ENCODE results near the gene CDC42BPA.
"Not testable (repeated sequence)": the region's sequence is repeated elsewhere in the genome, so short reads cannot be mapped to it uniquely, and the experiment has no call there.

The CDC42BPA gene

DNA sequence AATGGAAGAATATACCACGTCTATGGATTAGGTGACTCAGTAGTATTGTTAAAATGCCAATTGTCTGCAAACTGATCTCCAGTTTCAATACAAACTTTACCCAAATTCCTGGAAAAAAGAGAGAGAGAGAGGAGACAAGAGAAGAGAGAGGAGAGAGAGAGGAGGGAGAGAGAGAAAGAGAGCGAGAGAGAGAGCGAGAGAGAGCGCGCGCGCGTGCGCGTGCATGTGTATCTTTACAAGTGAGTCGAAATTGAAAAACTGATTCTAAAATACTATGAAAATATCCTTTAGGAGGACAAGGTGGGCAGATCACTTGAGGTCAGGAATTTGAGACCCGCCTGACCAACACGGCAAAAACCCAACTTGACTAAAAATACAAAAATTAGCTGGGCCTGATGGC is 65.2 kb downstream of the CDC42BPA start:
- no peak for DNase-seq

DNA sequence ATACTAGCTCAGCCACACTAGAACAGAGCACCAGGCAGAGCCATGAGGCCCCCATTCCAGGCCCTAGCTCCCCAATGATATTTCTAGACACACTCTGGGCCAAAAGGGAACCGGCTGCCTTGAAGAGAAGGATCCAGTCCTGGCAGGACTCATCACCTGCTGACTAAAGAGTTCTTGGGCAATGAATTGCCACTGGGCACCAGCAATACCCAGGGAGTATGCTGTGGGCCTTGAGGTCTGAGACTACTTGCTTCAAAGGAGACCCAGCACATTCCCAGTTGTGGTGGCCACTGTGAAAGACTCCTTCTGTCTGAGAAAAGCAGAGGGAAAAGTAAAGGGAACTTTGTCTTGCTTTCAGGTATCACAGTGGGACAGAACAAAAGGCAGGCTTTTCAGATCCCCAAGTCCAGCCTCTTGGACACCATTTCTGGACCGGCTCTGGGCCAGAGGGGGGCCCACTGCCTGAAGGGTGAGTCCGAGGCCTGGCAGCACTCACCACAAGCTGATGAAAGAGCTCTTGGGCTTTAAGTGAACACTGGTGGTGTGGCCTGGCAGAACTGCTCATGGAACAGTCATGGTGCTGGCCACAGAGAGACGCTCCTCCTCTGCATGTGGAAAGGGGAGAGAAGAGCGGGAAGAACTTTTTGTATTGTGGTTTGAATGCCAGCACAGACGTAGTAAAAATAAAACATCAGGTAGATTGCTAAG is 72.5 kb downstream of the CDC42BPA start:
- DNase-seq: no peak

DNA sequence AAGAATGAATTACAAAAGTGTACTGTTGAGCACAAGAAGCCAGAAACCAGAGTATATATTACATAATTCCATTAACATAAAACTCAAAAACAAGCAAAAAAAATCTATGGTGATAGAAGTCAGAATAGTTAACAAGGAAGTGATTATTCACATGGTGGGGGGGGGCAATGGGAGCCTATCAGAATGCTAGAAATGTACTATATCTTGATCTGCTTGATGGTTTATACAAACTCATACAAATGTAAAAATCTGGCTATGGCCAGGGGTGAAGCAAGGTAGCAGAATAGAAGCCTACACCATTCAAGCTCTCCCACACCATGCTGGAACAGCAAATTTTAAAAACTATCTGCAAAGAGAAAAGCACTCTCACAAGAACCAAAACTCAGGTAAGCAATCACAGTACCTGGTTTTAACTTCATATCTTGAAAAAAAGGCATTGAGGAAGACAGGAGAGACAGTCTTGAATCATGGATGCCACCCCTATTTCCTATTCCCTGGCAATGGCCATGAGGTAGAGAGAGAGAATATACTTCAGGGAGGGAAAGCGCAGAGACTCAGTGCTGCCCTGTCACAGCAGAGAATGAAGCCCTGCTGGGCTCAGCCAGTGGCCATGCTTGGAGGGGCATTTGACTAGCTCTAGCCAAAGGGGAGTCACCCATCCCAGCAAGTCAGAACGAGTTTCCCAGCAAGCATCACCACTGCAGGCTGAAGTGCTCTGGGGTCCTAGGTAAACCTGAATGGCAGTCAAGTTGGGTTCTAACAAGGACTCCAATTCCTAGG is 73.8 kb downstream of the CDC42BPA start:
- DNase-seq: no peak

DNA sequence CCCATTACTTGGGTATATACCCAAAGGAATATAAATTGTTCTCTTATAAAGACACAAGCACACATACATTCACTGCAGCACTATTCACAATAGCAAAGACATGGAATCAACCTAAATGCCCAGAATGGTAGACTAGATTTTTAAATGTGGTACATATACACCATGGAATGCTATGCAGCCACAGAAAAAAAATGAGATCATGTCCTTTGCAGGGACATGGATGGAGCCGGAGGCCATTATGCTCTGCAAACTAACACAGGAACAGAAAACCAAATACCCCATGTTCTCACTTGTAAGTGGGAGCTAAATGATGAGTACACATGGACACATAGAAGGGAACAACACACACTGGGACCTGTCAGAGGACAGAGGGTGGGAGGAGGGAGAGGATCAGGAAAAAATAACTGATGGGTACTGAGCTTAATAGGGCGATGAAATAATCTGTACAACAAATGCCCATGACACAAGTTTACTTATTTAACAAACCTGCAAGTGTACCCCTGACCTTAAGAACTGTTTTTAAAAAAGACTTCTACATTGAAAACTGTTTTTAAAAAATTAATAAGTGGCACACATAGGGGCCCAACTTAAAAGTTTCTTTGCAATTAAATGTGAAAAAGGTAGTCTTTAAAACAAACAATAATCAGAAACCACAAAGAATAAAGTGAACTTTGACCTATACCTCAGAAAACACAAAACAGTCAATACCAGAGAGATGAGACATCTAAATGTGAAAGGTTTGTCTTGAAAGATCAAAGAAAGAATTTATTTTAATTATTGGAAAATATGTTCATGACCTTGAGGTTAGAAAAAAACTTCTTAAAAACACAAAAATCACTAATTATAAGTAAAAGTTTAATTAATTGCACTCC is 75.2 kb downstream of the CDC42BPA start:
- DNase-seq: no peak

DNA sequence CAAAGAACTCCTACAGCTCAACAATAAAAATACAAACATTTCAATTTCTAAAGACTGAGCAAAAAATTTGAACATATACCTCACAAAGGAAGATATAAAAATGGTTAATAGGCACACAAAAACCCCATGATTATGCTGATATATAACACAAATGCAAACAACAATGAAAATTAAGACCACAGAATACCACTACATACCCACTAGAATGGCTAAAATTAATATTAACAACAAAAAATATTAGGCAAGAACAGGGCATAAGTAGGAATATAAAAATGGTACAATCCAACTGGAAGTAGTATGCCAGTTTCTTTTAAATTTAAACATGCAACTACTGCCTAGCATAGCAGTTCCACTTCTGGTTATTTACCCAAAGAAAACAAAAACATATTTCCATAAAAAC is 77.3 kb downstream of the CDC42BPA start:
- DNase-seq: no peak

DNA sequence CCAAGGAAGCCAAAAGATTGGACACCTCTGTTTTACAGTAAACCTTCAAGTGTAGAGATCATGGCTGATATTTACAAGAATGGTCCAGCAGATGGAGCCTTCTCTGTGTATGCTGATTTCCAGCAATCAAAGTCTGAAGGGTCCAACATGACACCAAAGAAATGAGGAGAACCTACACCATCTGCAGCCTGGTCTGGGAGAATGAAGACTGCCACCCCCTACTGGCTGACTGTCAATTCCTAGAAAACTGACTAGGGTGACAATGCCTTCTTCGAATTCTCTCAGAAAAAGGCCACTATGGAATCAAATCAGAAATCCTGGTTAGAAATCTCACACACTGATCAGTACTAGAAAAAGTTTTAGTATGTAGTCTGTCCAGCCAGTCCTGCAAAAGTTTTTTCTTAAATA is 83.3 kb downstream of the CDC42BPA start:
- peak; percentile 51 for DNase-seq

DNA sequence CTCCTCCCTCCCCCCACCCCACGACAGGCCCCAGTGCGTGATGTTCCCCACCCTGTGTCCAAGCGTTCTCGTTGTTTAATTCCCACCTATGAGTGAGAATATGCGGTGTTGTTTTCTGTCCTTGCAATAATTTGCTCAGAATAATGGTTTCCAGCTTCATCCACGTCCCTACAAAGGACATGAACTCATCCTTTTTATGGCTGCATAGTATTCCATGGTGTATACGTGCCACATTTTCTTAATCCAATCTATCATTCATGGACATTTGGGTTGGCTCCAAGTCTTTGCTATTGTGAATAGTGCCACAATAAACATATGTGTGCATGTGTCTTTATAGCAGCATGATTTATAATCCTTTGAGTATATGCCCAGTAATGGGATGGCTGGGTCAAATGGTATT is 87.2 kb downstream of the CDC42BPA start:
- DNase-seq: not testable (repeated sequence)

DNA sequence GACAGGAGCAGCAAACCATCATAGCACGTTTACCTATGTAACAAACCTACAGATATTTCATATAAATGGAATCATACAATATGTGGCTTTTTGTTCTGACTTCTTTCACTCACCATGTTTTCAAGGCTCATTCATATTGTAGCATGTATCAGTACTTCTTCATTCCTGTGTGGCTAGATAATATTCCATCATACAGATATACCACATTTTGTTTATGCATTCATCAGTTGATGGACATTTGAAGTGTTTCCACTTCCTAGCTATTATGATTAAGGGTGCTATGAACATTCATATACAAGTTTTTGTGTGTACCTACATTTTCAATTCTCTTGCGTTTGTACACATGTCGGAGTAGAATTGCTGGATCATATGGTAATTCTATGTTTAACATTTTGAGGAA is 90.1 kb downstream of the CDC42BPA start:
- no peak for DNase-seq

DNA sequence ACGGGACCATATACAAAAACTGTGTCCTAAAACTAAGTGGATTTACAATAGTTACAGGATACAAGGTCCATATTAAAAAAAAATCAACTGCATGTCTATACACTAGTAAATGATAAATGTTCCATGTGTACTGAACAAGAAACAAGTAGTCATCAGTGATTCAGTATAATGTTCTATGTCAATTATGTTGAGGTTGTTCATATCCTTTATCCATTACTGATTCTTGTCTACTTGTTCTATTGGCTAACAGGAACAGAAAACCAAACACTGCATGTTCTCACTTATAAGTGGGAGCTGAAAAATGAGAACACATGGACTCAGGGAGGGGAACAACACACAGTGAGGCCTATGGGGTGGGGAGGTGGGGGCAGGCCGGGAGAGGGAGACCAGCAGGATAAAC is 90.5 kb downstream of the CDC42BPA start:
- DNase-seq: no peak

DNA sequence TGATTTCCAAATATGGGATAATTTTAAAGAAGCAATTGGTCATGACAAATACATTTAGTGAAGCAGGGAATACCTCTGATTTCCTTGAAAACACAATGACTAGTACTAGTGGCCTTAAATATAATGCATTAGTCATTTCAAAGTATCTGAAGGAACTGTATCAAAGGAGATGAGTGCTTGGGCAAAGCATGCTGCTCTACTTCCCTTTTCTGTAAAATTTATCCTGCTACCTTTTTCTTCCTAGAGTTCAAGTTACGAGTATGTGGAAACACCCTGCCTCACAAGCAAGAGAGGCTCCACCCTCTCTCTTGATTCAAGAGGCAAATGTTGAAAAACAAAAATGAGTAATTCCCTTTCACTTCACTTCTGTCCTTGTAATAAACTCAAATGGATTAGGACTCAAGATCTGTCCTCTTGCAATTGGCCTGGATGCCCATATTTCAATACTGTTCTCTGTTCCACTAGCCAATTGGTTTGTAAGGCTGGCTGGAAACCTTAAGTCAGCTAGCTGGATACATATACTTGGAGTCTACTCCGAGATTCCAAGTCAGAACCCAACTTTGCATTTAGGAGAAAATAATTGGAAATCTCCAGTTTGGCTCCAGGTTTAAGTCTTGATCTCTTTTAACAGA is 92.5 kb downstream of the CDC42BPA start:
- DNase-seq: peak; percentile 80

DNA sequence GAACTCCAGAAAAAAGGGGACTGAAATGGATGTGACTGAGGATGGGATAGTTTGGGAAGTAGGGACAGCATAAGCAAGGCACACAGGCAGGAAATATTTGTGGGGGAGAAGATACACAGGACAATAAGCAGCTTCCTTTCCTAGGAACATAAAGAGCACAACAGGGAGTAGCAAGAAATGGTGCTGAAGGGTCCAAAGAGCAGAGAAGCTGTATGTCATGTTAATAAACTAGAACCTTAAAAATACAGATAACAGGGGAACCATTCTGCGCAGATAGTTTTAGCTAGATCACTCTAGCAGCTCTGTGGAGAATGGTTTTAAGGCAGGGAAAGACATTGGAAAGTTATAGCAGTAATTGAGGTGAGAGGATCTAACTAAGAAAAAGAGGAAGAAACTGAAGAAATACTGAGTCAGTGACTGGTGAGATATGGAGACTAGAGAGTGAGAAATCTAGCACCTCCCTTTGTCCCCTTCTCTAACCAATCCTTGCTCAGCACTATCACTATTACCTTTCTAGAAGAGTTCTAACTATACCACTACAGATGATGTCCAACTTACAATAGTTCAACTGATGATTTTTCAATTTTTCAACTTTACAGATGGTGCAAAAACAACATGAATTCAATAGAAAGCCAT is 95.0 kb downstream of the CDC42BPA start:
- DNase-seq: no peak

DNA sequence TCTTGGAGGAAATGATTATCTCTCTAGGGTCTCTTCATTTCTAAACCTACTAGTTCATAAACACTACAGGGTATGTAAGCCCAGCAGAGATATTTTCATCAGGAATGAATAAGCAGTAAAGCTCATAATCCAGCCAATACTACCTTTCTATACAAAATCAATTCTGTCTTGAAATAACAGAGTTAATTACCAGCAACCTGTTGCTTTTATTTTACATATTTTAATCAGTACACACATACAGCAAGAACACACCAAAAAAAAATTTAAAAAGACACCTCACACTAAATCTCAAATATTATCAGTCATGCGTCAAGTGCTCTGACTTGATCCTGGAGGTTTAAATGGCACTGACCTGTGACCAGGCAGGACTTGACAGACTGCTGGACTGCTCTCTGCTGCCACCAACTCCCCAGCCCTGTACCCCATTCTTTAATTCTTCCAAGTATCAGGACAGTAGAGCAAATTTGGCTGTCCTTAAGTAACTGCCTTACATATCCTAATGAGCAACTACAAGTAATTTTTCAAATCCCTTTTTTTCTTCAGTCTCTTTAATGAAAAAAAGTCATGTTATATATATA is 98.5 kb downstream of the CDC42BPA start:
- DNase-seq: no peak

DNA sequence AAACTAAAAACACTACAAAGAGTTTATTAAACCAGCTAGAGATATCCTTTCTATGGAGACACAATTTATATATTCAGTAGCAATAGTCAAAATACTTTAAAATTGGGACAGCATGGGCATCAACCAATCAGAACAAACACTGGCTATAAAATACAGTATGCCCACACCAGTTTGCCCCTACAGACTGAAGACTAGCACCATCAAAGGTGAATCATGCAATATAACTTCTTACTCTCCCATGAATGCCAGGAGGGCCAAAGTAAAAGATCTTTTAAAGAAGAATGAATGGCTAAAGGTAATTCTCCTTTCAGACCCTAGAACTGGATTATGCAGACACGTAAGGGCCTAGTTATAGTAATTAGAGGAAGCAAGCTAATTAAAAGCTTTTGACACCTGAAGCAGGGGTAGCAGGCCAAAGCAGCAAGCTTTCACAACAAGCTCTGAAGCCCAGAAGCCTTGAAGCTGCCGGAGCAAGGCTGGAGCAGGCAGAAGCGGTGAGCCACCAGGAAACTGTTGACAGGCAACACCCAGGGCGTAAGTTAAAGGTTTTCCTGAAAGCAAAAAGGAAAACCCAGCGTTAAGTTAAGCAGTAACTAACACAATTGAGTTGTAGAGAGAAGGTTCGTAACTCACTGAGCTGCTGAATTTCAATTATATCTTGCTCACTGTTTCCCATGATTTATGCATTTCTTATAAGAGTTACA is 99.3 kb downstream of the CDC42BPA start:
- no peak for DNase-seq

DNA sequence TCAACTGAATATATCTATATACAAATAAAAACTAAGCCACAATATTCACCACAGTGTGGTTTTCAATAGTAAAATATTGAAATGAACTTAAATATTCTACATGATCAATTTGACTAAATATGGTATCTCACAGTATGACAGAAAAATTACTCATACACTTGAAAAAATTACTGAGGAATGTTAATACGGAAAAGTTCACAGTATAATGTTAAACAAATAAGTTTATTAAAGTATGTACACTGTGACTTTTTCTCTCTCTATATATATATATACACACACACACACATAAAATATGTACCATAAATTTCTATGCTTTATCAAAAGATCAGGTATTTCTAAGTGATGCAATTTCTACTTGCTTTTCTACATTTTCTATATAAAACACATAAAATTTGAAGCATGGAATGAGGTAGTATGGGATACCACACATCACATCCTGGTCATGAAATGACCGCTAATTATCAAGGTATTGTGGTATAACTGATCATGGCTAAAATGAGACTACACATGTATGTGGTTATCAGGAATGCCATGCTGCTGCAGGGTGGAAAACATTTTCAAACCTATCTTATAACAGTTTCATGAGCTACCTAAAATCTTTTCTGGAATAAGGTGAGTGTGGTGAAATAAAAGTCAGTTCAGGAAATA is 102.3 kb downstream of the CDC42BPA start:
- DNase-seq: no peak

DNA sequence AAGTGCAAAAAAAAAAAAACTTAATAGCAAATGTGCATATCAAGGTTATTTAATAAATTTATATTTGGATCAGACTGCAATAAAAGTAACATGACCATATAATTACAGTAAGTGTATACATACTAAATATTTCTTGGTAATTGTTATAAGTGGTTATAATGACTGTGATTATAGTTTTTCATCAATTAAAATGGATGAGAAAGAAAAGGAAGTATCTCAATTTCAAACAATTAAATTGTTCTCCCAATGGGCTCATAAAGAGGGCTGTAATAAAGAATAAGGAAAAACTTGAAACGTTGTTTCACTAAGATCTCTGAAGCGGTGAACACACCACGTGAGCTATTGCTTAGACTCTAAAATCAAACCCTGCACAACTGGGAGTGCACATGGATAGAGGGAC is 104.1 kb downstream of the CDC42BPA start:
- no peak for DNase-seq

DNA sequence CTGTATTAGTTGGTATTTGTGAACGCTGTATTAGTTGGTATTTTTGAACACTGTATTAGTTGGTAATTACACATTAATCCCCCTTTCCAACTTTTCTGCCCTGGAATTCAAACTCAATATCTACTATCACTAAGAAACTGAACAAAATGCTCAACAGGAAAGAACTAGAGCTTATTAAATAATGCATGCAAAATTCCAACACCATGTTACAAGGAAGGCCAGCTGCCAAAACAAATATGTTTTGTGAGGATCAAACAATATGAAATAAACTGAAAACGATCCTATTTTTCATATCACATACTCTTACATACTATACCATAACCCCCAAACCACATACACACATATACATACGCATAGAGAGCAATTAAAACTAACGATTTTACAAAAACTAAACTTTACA is 104.9 kb downstream of the CDC42BPA start:
- no peak for DNase-seq

DNA sequence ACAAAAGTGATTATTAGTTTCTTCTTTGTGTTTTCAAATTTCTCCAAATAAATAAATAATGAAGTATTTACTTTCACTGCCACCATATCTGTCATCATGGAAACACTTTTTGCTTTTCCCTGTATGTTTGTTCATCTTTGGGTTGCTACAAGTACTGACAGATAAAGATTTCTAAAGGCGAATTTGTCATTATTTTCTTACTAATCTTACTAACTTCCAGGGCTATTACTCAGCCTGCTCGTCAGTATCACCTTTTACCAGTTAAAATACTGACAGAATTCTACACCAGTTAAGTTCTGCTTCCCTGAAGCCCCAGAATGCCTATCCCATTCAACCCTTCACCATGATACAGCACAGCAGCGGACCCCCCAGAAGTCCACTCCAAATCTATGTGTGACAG is 106.1 kb downstream of the CDC42BPA start:
- DNase-seq: no peak

DNA sequence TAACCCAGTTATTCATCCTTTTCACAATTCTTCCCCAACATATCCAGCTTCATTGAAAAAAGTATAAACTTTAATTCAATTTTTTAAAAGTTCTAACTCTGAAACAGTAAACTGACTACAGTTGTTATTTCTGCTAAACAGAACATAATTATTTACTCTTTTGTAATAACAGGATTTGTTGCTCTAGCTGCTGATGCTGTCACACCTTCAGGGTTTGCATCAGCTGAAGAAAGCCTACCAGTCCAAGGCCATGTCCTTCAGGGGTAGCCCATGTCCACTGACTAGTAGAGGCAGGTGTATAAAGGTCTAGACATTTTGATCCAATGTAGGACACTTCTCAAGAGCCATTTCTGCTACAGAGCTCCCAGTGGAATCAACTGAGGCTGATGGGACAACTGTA is 107.7 kb downstream of the CDC42BPA start:
- DNase-seq: no peak

DNA sequence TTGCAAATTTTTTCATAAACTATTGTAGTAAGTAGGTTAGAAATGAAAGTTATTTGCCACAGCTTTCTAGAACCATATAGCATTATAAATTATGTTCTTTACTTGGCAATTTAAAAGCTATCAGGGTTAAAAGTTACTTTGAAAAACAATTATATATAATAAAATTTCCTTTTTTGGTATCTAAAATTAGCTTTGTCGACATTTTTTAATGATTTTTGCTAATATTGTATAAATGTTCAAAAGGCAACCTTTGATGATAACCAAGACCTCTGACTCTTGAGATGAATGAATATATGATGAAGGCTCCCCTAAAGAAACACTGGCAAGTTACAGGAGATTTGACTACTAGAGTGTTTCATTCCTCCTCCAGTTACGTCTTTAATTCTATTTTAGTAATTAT is 121.2 kb downstream of the CDC42BPA start:
- DNase-seq: no peak

DNA sequence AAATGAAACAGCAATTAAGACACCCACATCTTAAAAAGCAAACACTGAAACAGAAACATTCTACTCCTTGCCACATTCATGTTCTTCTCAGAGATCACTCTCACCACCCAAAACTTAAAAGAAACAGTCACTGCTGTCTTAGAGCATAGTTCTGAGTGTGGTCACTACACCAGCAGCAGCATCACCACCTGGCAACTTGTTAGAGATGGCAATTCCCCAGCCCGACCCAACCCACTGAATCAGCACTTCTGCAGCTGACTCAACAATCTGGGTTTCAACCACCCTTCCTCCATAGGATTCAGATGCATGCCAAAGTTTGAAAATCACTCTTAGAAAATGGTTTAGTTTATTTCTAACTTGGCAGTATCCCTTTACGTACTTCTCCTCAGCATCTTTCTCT is 126.1 kb downstream of the CDC42BPA start:
- DNase-seq: peak; percentile 7

DNA sequence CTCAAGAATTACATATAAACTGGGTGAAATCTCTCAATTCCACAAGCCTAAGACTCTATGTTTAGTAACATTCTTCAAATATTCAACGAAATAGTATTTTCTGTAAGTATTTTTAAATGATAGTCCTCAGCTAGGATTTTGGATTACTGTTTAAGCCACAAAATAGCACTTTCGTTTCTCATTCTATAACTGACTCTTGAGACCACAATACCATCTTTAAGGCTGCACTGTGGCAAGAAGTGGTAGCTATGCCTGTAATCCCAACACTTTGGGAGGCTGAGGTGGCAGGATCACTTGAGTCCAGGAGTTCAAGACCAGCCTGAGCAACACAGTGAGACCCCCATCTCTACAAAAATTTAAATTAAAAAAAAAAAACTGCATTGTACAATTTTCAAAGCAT is 126.7 kb downstream of the CDC42BPA start:
- peak; percentile 67 for DNase-seq
